Stimulated activated CD4-positive, alpha-beta T cell treated with anti-CD3 and anti-CD28 coated beads, Interleukin-15, amount 100 ng/mL, for 48 hours (primary cell): Measurements from ENCODE around the gene NOP53.

Experiments used
- DNase-seq, 2 donors: peaks; one replicate each; pipeline ENCODE4 v3.0.0-alpha.2; 2020; ENCODE audit warnings: low read depth in 2 of 2

Gene NOP53

GRCh38 chr19:47805313-47805712, 60.0 kb downstream of the NOP53 start:
- DNase-seq: no peak

GRCh38 chr19:47806435-47806834, 61.1 kb downstream of the NOP53 start:
- no peak for DNase-seq
